Dermis lymphatic vessel endothelial cell (primary cell): Measurements from ENCODE around the gene OR52K2. TPM values are rescaled to one million over a fixed set of nuclear protein-coding genes. Genes with fewer than 3 reads are reported as not detected.

Source experiments
- total RNA-seq: library from RNA; depleted of rRNA; stranded (reverse); fragments of >200 nt; gene quantifications from 2 replicates; pipeline ENCODE4 v1.2.1, GENCODE V29; 2014

OR52K2 gene
- total RNA-seq = not detected in 2 replicates

GRCh38 chr11:4448995-4449394 lies at the start of gene OR52K2:
Gene OR52K2 (plus strand): TSS chr11:4449295. CDS start chr11:4449340, 45 bp downstream.

GRCh38 chr11:4482445-4482844 lies 33.4 kb downstream of the OR52K2 start, which contains the start of gene OR52K1:
Gene OR52K1 (plus strand): TSS chr11:4482646. CDS start chr11:4488901, 6,255 bp downstream.

Other genes with a start within 250 kb of the OR52K2 start
- not detected in 2 replicates for gene OR52B4, start 80.9 kb upstream of the OR52K2 start, total RNA-seq
- 24.8 and 28.7 TPM in 2 replicates for gene TRIM21, start 55.6 kb upstream of the OR52K2 start, total RNA-seq
- gene OR52K1, start 33.4 kb downstream of the OR52K2 start, total RNA-seq = not detected in 2 replicates
- not detected in 2 replicates for gene OR52M1, start 95.9 kb downstream of the OR52K2 start, total RNA-seq
- not detected in 2 replicates for gene OR52I2, start 132.4 kb downstream of the OR52K2 start, total RNA-seq
- gene OR52I1, start 144.7 kb downstream of the OR52K2 start, total RNA-seq = not detected in 2 replicates
- 7.6 and 11.4 TPM in 2 replicates for gene TRIM68, start 158.9 kb downstream of the OR52K2 start, total RNA-seq
- gene OR51D1, start 188.2 kb downstream of the OR52K2 start, total RNA-seq = not detected in 2 replicates
- not detected in 2 replicates for gene OR51E1, start 194.7 kb downstream of the OR52K2 start, total RNA-seq
- gene OR51E2, start 248.6 kb downstream of the OR52K2 start, total RNA-seq = not detected in 2 replicates